Stimulated activated CD4-positive, alpha-beta T cell treated with anti-CD3 and anti-CD28 coated beads, Interleukin-12 subunit alpha, Interleukin-12 subunit beta, amount 100 ng/mL, for 4 hours (primary cell): Measurements from ENCODE around the gene NEXN.
"Not testable (repeated sequence)": the region's sequence is repeated elsewhere in the genome, so short reads cannot be mapped to it uniquely, and the experiment has no call there.

Source experiments
- DNase-seq: peaks from one replicate; pipeline ENCODE4 v3.0.0-alpha.2; 2020

NEXN gene

GRCh38 chr1:77906624-77907023 lies 18.2 kb downstream of the NEXN start:
- no peak for DNase-seq

- no peak for DNase-seq
These were observed 21.7 kb downstream of the NEXN start for GRCh38 chr1:77910116-77910515.

GRCh38 chr1:77918918-77919317 lies 30.5 kb downstream of the NEXN start:
- DNase-seq, result not testable (repeated sequence)

GRCh38 chr1:77925518-77925917 lies 37.1 kb downstream of the NEXN start:
- no peak for DNase-seq

GRCh38 chr1:77925956-77926355 lies 37.5 kb downstream of the NEXN start:
- DNase-seq, result no peak

GRCh38 chr1:77926561-77927357 lies 38.3 kb downstream of the NEXN start:
- no peak for DNase-seq

- DNase-seq, result no peak
These were observed 39.0 kb downstream of the NEXN start for GRCh38 chr1:77927414-77927813.

- no peak for DNase-seq
These were observed 41.4 kb downstream of the NEXN start for GRCh38 chr1:77929806-77930205.

GRCh38 chr1:77938651-77939050 lies 50.2 kb downstream of the NEXN start:
- DNase-seq, result no peak

GRCh38 chr1:77940921-77941570 lies 52.6 kb downstream of the NEXN start:
- no peak for DNase-seq

- no peak for DNase-seq
These were observed 54.1 kb downstream of the NEXN start for GRCh38 chr1:77942400-77943140.

GRCh38 chr1:77945345-77945744 lies 56.9 kb downstream of the NEXN start:
- no peak for DNase-seq

- DNase-seq, result no peak
These were observed 60.5 kb downstream of the NEXN start for GRCh38 chr1:77948841-77949424.

GRCh38 chr1:77950873-77951272 lies 62.4 kb downstream of the NEXN start:
- no peak for DNase-seq

GRCh38 chr1:77951328-77951727 lies 62.9 kb downstream of the NEXN start:
- DNase-seq, result no peak

GRCh38 chr1:77953907-77954306 lies 65.5 kb downstream of the NEXN start:
- DNase-seq, result no peak

GRCh38 chr1:77954521-77954920 lies 66.1 kb downstream of the NEXN start:
- DNase-seq, result no peak

GRCh38 chr1:77955709-77956108 lies 67.3 kb downstream of the NEXN start:
- DNase-seq, result no peak

- DNase-seq, result no peak
These were observed 68.0 kb downstream of the NEXN start for GRCh38 chr1:77956464-77956863.

- no peak for DNase-seq
These were observed 70.0 kb downstream of the NEXN start for GRCh38 chr1:77958391-77958790.

GRCh38 chr1:77958850-77959249 lies 70.4 kb downstream of the NEXN start:
- no peak for DNase-seq

- no peak for DNase-seq
These were observed 73.0 kb downstream of the NEXN start for GRCh38 chr1:77961392-77961791.

GRCh38 chr1:77966291-77966690 lies 77.9 kb downstream of the NEXN start:
- DNase-seq, result no peak

- DNase-seq, result no peak
These were observed 81.8 kb downstream of the NEXN start for GRCh38 chr1:77970192-77970591.
